HG02571 (cell line): ENCODE results near the gene LRIG1.

Experiments
- ATAC-seq: cut with Tn5 transposase; IDR thresholded peaks from one replicate; pipeline ENCODE4 v1.9.1; 2021; ENCODE audit warnings: mild to moderate bottlenecking, moderate library complexity; ENCODE audit not compliant: unreplicated experiment

The LRIG1 gene

DNA sequence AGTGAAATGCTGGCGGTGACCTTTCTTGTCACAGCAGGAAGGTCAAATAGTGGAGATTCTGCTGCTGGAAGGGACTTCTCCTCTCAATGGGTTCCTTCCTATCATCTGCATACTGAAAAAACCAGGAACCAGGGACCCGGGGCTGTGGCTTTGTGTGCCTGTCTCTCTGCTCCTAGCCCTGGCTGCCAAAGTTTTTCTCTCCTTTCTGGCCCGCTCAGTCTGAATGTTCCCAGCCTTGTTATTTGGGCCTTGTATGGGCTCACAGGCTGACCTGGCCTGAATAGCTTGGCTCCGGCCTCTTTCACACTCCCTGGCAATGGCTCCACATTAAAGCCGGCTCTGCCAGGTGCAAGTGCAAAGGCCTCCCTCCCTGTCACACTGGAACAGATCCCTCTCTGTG, 94.7 kb downstream of the LRIG1 start:
- no peak for ATAC-seq

DNA sequence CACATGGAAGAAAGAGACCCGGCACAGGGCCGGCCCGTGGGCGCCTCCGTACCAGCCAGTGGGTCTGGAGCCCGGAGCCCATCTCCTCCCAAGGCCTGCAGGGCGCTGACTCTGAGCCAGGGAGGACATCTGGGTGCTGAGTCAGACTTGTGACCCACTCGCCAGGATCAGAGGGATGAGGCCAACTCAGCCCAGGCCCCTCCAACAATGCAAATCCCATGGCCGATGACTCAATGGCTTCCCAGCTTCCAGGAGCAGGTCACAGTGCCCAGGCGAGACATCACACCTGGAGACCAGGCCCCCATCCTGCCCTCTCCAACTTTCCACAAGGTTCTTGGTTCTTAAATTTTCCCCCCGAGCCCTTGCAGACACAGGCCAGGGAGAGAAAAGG, 95.1 kb downstream of the LRIG1 start:
- no peak for ATAC-seq

DNA sequence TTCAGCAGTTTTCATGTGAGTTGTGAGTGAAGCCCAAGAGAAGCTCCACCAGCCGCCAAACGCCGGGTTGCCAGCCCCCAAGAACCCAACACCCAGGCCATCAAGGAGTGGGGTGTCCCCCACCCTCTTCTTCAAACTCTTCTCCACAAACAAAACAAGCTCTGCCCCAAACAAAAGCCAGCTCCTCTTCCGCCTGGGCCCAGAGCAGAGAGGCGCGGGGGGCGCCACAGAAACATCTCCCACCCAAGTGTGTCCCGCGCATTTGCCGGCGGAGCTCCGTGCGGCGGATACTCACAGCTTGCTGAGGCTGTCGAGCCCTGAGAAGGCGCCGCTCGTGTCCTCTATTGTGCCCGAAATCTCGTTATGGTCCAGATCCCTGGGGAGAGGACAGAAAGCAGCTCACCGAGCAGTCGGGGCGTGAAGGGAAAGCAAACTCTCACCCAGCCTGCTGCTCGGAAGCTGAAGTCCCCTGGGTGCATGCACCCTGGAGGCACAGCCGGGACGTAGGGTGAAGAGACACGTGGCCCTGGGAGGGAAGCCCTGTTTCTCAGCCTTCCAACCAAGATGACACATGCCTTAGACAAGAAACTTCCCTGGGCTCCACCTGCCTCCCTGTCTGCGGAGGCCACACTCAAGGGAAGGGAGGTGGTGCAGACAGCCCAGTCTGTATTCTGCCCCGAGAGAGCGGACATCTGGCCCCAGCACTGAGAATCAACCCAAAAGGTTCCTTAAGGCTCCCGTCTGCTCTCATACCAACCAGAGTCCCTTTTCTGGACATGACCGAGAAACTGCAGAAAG, 95.7 kb downstream of the LRIG1 start:
- no peak for ATAC-seq

DNA sequence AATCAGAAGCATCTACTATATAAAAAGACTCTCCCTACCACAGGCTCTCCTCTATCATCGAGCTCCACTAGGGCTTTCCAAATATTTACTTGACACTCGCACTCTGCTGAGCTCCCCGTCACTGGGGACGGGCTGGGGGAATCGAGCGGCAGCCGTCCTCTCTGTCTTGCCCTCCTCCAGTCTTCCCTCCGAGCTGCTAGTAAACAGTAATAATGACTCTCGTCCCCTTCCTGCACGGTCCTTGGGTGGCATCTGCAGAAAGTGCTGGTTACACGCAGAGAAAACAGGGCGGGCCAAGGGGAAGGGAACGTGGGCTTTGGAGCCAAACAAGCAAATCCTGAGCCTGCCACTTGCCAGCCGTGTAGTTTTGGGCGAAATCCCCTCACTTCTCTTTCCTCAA, 96.6 kb downstream of the LRIG1 start:
- ATAC-seq = no peak

DNA sequence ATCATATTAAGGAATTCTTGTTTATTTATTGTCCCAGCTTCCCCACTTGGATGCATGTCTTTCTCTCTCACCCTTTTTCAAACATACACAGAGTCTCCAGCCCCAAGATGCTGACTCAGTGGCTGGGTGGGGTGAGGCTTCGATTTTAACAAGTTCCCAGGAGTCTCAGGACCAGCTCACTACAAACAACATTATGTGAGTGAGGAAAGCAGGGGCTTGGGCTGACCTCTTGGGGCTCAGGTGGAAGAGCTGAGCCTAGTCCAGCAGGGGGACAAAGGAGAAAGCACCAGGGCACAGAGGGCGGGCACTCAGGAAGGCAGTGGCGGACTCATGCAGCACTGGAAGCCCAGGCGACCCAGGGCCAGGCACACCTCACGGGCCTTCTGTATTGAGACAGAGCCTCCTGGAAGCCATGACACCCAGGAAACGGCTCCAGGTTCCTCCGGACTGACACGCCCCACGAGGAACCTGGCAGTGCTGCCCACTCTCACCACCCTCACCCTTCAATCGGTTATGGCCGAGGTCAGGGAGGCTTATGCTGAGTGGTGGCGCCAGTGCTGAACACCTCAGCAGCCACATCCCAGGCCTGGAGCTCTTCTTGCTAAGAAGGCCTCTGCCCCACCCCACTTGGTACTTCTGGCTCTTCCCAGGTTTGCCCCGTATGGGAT, 97.4 kb downstream of the LRIG1 start:
- no peak for ATAC-seq

DNA sequence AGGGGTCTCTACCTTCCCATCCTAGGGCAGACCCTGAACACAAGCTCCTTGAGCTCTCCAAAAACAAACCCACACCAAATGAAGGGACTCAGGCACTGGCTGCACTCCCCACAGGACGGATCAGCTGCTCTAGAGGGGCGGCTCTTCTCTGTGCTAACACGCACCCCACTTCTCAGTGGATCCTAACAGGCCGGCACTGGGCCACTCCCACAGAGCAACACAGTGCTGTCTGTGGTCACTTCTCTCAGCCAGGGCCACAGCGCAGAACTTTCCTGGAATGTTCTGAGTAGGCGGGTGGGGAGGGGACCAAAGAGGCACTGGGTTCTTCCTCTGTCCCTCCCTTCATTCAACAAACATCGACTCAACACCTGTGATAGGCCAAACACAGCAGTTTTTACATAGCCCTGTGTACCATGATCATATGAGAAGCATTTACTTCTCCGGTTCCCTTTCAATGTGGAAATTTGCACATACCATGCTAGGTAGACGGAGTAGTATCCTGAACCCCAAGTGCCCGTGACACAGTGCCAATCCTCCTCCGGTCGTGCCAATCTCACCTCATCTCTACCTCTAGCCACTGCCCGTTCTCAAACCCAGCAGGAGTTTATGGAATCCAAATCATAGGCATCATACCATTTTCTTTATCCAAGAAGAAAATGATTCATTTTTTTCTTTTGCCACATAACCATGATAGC, 98.1 kb downstream of the LRIG1 start:
- ATAC-seq = no peak

DNA sequence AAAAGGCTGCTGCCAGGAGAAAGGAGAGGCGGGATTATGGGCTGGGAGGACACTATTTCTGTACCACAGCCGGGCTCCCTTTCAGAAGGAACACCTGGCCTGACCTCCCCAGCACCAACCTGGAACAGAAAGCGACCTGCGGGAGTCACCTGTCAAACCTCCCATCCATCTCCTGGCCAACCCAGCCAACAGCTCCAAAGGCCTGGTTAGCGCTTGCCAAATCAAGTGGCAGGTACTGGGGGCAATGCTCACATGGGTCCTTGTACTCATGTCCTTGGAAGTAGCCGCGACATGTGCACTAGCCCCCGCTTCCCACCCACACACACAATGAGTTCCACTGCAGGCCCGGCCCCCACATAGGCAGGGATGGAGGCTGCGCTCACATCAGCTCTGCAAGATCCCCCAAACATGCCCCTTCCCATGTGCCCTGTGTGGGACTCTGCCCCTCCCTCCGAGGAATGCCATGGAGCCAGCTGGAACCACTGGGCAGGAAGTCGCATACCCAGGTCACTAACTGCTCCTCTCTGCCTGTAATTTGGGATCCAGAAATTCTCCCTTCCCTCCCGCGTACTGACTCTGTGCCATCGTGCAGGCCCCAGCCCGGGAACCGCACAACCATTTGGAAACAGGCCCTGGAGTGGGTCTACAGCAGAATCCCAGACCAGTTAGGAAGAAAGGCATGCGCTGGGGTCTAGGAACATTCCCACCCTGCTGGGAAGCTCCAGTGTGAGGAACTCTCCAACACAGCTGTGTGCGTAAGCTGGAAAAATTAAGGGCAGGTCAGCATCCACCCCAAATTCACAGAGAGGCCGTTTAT, 98.9 kb downstream of the LRIG1 start:
- no peak for ATAC-seq

DNA sequence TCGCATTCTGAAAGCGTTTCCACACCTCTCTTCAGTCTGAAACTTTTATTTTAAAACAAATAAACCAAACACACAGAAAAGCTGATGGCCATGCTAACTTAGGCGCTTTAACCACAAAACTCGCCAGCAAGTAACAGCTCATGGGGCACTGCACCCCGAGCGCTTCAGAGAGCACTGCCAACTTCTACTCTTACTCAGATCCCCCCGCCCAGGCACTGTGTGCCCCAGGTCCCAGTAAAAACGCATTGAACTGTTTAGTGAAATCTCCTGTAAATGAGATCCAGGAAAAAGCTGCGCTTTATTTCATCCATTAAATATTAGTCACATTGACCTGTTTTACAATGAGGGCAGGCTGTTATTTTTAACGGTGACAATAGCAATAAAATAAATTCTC, 99.7 kb downstream of the LRIG1 start:
- no peak for ATAC-seq

DNA sequence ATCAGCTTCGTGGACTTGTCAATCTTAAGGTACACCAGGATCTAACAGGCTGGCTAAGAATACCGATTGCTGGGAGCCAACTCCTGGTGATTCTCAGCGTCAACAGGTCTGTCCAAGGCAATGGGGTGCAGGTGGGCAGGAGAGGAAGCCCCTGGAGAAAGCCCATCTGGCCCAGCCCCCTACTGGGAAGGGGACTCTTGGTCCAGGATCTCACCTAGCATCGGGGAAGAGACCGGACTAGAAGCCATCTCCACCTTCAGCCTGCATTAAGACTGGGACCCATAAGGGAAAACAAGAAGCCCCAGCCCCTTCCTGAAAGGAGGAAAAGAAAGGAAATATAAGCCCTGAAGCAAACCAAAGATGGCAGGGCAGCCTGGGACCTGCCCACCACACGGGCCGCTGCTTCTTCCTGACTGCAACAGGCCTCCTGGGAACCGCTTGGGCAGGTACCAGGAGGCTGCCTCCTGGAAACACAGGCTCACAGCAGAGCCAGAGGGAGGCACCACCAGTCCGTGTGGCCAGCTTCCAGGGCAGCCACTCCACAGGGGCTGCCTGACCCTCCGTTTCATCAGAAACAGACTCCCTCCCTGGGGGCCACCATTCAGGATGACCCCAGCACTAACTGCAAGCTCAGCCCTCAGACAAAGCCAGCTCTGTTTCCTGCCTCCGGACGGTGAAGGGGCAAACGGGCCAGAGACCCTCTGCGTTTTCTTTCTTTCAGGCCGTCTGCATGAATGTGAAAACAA, 100.2 kb downstream of the LRIG1 start:
- ATAC-seq = no peak

DNA sequence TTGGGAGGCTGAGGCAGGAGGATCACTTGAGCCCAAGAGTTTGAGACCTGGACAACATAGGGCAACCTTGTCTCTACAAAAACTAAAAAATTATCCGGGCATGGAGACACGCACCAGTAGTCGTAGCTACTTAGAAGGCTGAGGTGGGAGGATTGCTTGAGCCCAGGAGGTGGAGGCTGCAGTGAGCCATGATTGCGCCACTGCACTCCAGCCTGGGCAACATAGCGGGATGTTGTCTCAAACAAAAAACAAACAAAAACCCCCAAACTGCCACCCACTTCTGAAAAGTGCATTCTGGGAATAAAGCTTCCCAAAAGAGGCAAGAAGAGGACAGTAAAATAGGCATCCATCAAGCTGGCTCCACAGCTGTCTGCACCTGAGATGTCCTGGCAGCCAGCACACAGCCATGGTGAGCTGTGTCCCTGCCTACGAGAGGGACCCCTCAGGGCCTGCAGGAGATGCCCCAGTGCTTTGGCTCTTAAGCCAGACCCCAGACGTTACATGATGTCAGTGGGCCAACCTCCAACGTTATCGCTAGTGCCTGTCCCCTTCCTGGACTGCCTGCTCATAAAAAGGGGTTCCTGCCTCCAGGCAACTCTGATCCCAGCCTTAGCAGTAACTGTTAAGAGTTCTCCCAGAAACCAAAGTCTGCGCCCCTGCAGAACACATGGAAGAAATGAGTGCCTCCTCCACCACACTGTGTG, 101.1 kb downstream of the LRIG1 start:
- no peak for ATAC-seq

DNA sequence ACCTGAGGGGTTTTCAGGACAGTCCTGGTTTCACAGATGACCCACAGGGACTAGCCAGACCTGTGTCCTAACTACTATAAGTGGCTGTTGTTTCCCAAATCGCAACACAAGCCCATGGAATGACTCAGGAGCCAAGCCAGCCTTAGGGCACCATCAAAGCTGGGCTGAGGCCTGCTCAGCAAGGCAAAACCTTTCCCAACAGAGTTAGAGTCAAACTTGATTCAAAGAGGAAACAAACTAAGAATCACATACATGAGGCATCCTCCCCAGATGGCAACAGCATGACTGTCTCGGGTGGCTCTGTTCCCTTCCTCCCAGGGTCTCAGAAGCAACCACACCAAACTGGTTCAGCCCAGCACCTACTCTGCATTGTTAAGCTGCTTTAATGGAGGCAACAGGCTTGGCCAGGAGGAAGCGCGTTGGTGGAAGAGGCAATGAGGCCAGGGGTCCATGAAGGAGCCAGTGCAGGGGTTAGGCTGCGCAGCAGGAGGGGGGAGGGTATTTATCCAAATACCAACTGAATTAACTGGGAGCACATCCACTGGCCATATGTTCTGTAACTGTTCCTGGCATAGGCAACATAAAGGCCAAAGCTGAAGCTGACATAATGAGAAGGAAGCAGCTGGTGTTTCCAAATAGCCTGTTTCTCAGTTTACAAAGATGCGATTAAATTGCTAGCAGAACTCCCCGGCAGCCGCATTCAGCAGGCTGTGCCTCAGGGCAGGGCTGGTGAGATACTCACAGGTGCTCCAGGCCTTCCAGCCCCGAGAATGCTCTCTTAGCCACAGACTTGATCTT, 102.4 kb downstream of the LRIG1 start:
- ATAC-seq = no peak

DNA sequence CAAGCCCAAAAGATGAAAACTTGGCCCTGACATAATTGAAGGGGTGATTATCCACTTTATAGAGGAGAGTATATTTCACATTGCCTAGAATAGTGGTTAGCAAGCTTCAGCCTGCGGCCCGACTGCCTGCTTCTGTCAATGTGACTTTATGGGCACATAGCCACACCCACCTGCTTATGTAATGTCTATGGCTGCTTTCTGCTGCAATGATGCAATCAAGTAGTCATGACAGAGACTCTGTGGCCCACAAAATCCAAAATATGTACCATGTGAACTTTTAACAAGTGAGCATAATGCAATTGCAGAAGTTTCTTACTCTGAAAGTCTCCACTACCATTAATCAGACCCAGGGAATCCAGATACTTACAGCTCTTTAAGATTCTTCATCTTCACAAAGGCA, 103.1 kb downstream of the LRIG1 start:
- no peak for ATAC-seq

DNA sequence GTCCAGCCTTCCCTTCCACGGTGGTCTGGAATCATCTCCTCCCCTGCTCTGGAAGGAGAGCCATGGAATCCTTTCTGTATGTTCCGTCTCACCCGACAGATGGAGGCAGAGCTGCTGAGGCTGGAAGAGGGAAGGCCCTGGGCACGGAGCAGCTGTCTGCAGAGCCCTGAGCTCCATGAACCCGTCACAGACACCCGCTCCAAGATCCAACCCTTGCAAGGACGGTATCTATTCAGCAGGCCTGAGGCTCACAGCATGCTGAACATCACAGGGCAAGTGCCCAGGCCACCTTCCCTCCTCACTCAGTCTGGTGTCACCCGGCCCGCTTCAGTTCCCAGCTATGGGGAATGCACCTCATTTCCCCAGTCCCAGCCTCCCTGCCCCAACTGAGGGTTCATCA, 103.9 kb downstream of the LRIG1 start:
- no peak for ATAC-seq

DNA sequence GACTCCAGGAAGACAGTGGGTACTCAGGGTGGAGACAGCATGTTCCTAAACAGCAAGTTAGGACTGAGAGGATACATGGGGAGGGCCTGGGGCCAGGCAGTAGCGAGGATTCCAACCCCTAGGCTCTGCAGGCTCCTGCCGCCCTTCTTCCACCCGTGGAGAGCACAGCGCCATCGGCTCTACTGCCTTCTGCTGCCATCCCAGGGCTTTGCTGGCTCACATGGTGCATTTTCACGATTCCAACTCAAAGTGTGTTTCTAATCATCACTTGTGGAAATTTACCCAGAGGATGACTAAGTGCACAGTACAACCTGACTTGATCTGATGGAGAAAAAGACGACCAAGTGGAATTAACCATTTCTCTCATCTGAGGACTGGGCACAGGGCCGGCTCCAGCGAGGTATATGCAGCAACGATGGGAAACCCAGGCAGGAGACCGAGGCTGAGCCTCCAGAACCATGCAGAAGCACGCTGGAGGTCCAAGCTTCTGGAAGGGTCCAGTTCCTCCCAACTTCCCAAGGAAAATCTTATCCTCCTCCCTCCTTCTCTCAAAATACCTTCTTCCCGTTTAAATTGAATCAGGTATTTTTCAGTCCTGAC, 104.6 kb downstream of the LRIG1 start:
- ATAC-seq = no peak

DNA sequence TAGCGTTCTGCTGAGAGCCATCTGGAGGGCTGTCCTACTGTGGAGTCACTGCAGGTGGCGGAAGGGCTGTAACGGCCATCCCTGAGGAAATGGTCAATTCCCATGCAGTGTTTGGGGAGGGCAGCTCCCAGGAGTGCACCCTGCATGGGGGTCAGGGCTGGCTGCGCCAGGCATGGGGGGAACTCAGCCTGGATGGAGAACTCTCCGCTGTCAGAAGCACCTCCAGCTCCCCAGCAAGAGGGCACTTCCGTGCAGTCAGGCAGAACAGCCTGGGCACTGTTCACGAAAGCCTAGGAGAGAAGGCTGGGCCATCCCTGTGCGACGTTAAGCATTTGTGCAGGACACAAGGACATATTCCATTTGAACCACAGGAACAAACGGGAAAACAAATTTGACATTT, 105.2 kb downstream of the LRIG1 start:
- ATAC-seq = no peak

DNA sequence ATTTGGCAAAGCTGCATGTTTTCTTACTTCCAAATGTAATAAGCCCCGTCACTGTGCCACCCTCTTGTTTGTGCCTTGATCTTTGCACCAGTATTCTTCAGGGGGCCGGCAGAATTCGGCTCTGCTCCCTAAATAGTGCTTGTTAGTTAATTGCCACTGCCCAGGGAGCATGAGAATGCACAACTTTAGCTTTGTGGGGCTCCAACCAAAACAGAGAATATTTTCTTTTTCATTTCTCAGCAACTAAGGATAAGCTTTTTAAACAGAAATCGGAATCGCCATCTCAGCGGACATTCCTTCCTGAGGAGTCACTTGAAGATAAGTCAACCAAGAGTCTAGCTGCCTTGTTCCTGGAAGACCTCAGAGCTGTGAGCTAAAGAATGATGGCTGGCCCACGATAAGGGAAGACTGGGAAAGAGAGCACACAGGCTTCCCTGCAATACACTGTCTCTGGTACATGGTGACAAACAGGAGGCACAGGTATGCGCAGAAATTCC, 106.0 kb downstream of the LRIG1 start:
- ATAC-seq = no peak

DNA sequence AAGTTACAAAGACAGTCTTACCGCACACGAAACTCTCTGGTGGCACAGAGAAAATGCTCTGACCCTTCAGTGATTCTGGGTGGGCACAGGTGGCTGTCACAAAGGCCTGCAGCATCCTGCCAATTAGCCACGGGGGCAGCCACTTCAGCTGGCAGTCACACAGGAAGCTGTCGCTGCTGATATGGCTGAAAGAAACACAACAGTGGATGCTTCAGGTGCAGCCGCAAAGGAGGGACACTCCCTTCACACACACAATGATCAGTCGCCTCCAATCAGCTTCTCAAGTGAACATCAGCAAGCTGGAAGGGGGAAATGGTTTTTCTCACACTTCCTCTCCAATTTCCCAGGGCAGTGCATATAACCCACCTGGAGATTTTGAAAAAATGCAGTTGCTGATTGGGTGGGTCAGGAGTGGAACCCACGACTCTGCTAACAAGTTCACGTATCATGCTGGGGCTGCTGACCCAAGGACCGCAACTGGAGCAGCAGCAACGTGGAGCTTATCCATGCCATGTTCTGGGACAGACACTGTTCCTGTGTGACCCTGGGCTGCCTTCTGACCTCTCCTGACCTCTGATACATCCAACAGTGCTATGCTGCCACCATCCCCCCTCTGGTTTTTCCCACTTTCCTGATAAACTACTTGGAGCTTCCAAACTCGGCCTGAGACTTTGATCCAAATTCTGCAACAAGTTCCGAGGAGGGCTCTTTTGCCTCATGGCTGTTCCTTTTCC, 106.6 kb downstream of the LRIG1 start:
- peak; percentile 59 for ATAC-seq
